DND-41 (cell line): ENCODE measurements around the gene GTF3C5.

Source experiments
- EZH2 ChIP-seq: IDR thresholded peaks from 3 replicates; pipeline ENCODE4 v1.6.1; 2012; ENCODE audit warnings: borderline replicate concordance, low read depth, mild to moderate bottlenecking, moderate library complexity, low read length, inconsistent platforms; ENCODE audit not compliant: severe bottlenecking
- TF ChIP-seq, protein P1 (sequence below): IDR thresholded peaks from 2 replicates; pipeline ENCODE4 v1.5.1; 2012; ENCODE audit warnings: borderline replicate concordance, low read length, moderate library complexity, mild to moderate bottlenecking; ENCODE audit not compliant: poor library complexity, severe bottlenecking; ENCODE audit errors: extremely low read depth

DNA sequence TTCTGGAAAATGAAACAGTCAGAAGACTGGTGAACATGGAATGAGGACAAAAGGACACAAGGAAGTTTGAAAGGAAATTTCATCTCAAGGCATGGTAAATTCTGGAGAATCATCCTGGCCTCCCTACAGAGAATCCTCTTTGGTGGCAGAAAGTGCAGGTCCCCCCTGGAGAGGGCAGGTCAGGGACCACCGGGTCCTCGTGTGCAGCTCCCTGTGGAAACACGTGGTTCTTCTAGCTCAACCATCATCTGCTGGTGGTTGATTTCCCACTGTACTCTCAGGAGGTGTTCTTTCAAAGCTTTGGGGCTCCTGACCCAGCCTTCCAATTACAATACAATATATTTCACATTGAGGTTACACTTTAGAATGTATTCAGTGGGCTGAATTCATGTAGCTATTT is 2.6 kb upstream of the GTF3C5 start:
- TF ChIP-seq, protein P1, sequence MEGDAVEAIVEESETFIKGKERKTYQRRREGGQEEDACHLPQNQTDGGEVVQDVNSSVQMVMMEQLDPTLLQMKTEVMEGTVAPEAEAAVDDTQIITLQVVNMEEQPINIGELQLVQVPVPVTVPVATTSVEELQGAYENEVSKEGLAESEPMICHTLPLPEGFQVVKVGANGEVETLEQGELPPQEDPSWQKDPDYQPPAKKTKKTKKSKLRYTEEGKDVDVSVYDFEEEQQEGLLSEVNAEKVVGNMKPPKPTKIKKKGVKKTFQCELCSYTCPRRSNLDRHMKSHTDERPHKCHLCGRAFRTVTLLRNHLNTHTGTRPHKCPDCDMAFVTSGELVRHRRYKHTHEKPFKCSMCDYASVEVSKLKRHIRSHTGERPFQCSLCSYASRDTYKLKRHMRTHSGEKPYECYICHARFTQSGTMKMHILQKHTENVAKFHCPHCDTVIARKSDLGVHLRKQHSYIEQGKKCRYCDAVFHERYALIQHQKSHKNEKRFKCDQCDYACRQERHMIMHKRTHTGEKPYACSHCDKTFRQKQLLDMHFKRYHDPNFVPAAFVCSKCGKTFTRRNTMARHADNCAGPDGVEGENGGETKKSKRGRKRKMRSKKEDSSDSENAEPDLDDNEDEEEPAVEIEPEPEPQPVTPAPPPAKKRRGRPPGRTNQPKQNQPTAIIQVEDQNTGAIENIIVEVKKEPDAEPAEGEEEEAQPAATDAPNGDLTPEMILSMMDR: no peak
- TF ChIP-seq EZH2: no peak
